ENCODE results near the gene KRTAP12-4.

DNA sequence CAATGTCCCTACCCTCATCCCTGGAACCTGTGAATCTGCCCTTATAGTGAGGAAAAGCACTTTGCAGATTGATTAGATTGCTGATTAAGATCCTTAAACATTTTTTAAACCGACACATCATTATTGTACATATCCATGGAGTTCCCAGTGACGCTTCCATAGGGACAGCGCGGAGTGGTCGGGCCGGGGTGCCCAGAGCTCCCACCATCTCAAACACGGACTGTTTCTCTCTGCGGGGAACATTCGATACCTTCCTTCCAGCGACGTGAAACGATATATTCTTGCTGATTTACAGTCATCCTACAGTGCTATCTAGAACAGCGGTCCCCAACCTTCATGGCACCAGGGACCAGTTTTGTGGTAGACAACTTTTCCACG, 46.6 kb upstream of the KRTAP12-4 start:
- TF ChIP-seq CTCF (IDR thresholded peaks at IDR 0.05; ENCODE audit: low read depth, low read length) (no peak), EZH2phosphoT487 (IDR thresholded peaks at IDR 0.05; ENCODE audit: low read depth) (no peak)

Measured in OCI-LY3 (cell line).